Measurements from ENCODE around the gene LAMB4. TPM values are rescaled to one million over a fixed set of nuclear protein-coding genes. Genes with fewer than 3 reads are reported as not detected.

Gene LAMB4
- total and polyA plus RNA-seq, 2 donors (not counting 1 experiment from before 2014, with no cell fraction given): not detected

- Mint-ChIP-seq H3K4me1 (peaks cover 12% of the 10 kb centered on the region), H3K4me3 (no peak overlapping the region), H3K9me3 (ENCODE audit: insufficient read depth) (no peaks in the 10 kb centered on the region), H3K27ac (no peak overlapping the region), H3K27me3 (peaks cover 60% of the 10 kb centered on the region)
- TF ChIP-seq CTCF (IDR thresholded peaks at IDR 0.05): no peak
- no peak for TF ChIP-seq EZH2 (IDR thresholded peaks at IDR 0.05; ENCODE audit: borderline replicate concordance, insufficient read depth, low read depth, low read length, poor library complexity, severe bottlenecking)
- Histone ChIP-seq H3K36me3 (replicated peaks in 1 of 2; ENCODE audit: control extremely low read depth in 1 of 2, control insufficient read depth in 1 of 2, extremely low read depth in 1 of 2, insufficient read depth in 2 of 2, low read length in 1 of 2) (no peaks in the 10 kb centered on the region), H4K20me1 (ENCODE audit: control insufficient read depth, insufficient read depth, low read length, poor library complexity, severe bottlenecking) (no peaks in the 10 kb centered on the region), H3K79me2 (ENCODE audit: control insufficient read depth, insufficient read depth, low read length) (no peaks in the 10 kb centered on the region), H2AFZ (ENCODE audit: insufficient read depth, low read depth, low read length, poor library complexity, severe bottlenecking) (no peak overlapping the region), H3K4me2 (replicated peaks; ENCODE audit: low read depth, low read length, poor library complexity, severe bottlenecking) (no peak overlapping the region), H3K9ac (ENCODE audit: low read length) (no peak overlapping the region), H3K27me3 (replicated peaks in 1 of 4; ENCODE audit: control extremely low read depth in 1 of 4, control insufficient read depth in 3 of 4, insufficient read depth in 4 of 4, low read length in 3 of 4) (peaks cover 0 to 49% (median 26%) of the 10 kb centered on the region in 4 experiments), H3K9me3 (ENCODE audit: control extremely low read depth in 1 of 3, control insufficient read depth in 2 of 3, insufficient read depth in 1 of 3, low read length in 2 of 3) (peaks cover 0 to 6% (median 0%) of the 10 kb centered on the region in 3 donors), H3K4me1 (ENCODE audit: control insufficient read depth in 2 of 2, insufficient read depth in 2 of 2, low read length in 2 of 2) (peaks cover 21 to 28% of the 10 kb centered on the region in 2 donors), H3K4me3 (ENCODE audit: control extremely low read depth in 1 of 5, extremely low read depth in 1 of 5, insufficient read depth in 1 of 5, low read depth in 2 of 5, low read length in 4 of 5) (no peak overlapping the region), H3K27ac (ENCODE audit: low read length in 2 of 2) (no peak overlapping the region)
- ChIA-PET POLR2A (no interaction called here), CTCF (no interaction called here)
- intact Hi-C loops (cut with micrococcal nuclease): no loop called here
- 100% methylated on average over 3 of the region's 3 CpGs for WGBS (ENCODE audit: insufficient coverage)
- ATAC-seq (ENCODE audit: low read depth) (no peak), DNase-seq (no peak)
Measured at GRCh38 chr7:107998660-107999480, 131.3 kb downstream of the LAMB4 start.

GRCh38 chr7:107998150-107998549, 132.0 kb downstream of the LAMB4 start:
- no peak overlapping the region for H3K4me3 Mint-ChIP-seq
- Histone ChIP-seq H3K9ac (ENCODE audit: low read length) (no peak overlapping the region), H3K4me3 (ENCODE audit: control extremely low read depth in 1 of 5, extremely low read depth in 1 of 5, insufficient read depth in 1 of 5, low read depth in 2 of 5, low read length in 4 of 5) (no peak overlapping the region), H4K20me1 (ENCODE audit: control insufficient read depth, insufficient read depth, low read length, poor library complexity, severe bottlenecking) (no peaks in the 10 kb centered on the region), H3K27ac (ENCODE audit: low read length in 2 of 2) (no peak overlapping the region), H3K36me3 (replicated peaks in 1 of 2; ENCODE audit: control extremely low read depth in 1 of 2, control insufficient read depth in 1 of 2, extremely low read depth in 1 of 2, insufficient read depth in 2 of 2, low read length in 1 of 2) (no peaks in the 10 kb centered on the region), H3K4me2 (replicated peaks; ENCODE audit: low read depth, low read length, poor library complexity, severe bottlenecking) (no peak overlapping the region), H2AFZ (ENCODE audit: insufficient read depth, low read depth, low read length, poor library complexity, severe bottlenecking) (no peak overlapping the region), H3K9me3 (ENCODE audit: control extremely low read depth in 1 of 3, control insufficient read depth in 2 of 3, insufficient read depth in 1 of 3, low read length in 2 of 3) (peaks cover 0 to 6% (median 0%) of the 10 kb centered on the region in 3 donors), H3K79me2 (ENCODE audit: control insufficient read depth, insufficient read depth, low read length) (no peaks in the 10 kb centered on the region), H3K4me1 (ENCODE audit: control insufficient read depth in 2 of 2, insufficient read depth in 2 of 2, low read length in 2 of 2) (peaks cover 19 to 21% of the 10 kb centered on the region in 2 donors), H3K27me3 (replicated peaks in 1 of 4; ENCODE audit: control extremely low read depth in 1 of 4, control insufficient read depth in 3 of 4, insufficient read depth in 4 of 4, low read length in 3 of 4) (peaks cover 0 to 44% (median 23%) of the 10 kb centered on the region in 4 experiments)
- ATAC-seq (ENCODE audit: low read depth) (no peak), DNase-seq (no peak)
- no peaks in the 10 kb centered on the region for H3K9me3 Mint-ChIP-seq (ENCODE audit: insufficient read depth)
- H3K27ac Mint-ChIP-seq: no peak overlapping the region
- peaks cover 62% of the 10 kb centered on the region for H3K27me3 Mint-ChIP-seq
- intact Hi-C loops (cut with micrococcal nuclease): no loop called here
- ChIA-PET POLR2A (no interaction called here), CTCF (no interaction called here)
- H3K4me1 Mint-ChIP-seq: peaks cover 8% of the 10 kb centered on the region
- WGBS (ENCODE audit: insufficient coverage): no CpG with 5 or more reads among the region's 2 CpGs
- TF ChIP-seq CTCF (IDR thresholded peaks at IDR 0.05): no peak
- no peak for TF ChIP-seq EZH2 (IDR thresholded peaks at IDR 0.05; ENCODE audit: borderline replicate concordance, insufficient read depth, low read depth, low read length, poor library complexity, severe bottlenecking)
